Adrenal gland (tissue), 12 donors: Measurements from ENCODE around the gene TTC9C. TPM values are rescaled to one million over a fixed set of nuclear protein-coding genes. Genes with fewer than 3 reads are reported as not detected.

Experiments
- DNase-seq, 7 donors: peaks; one replicate each; pipeline ENCODE4 v3.0.0-alpha.2; 2019 to 2020
- H3K27ac ChIP-seq, 5 donors: fragments of 200-600 bp; sonication (generic) in 4 of 5; 1 replicate in 3 of 5; 2 replicates in 2 of 5; pipeline versions ENCODE4 v1.5.1 to v1.8.0; 2016 to 2020; ENCODE audit warnings: mild to moderate bottlenecking in 1 of 5
- H3K27me3 ChIP-seq: fragments of 200-600 bp; 2 replicates; pipeline ENCODE4 v1.8.0; 2021
- H3K36me3 ChIP-seq, 2 donors: fragments of 200-600 bp; replicated peaks in 1 of 2; 1 replicate in 1 of 2; 2 replicates in 1 of 2; pipeline versions ENCODE4 v1.5.1 to v1.8.0; 2018 to 2022
- H3K4me1 ChIP-seq, 2 donors: fragments of 200-600 bp; replicated peaks in 1 of 2; 1 replicate in 1 of 2; 2 replicates in 1 of 2; pipeline versions ENCODE4 v1.5.1 to v1.8.0; 2018 to 2021
- H3K4me3 ChIP-seq, 4 donors: fragments of 200-600 bp; sonication (generic) in 3 of 4; one replicate each; pipeline ENCODE4 v1.5.1; 2016 to 2018
- H3K9me3 ChIP-seq, 3 donors: fragments of 200-600 bp; sonication (generic) in 1 of 3; replicated peaks in 1 of 3; 1 replicate in 2 of 3; 2 replicates in 1 of 3; pipeline versions ENCODE4 v1.5.1 to v1.8.0; 2016 to 2021
- CTCF ChIP-seq, 6 experiments: fragments of 450-650 bp in 4 of 6; fragments of 200-600 bp in 2 of 6; sonication (generic) in 1 of 6; IDR thresholded peaks; 1 replicate in 5 of 6; 2 replicates in 1 of 6; pipeline versions ENCODE4 v1.5.1 to v1.8.0; 2016 to 2021; ENCODE audit warnings: antibody characterized with exemption in 6 of 6, mild to moderate bottlenecking in 2 of 6, moderate library complexity in 1 of 6
- POLR2A ChIP-seq, 2 donors: fragments of 450-650 bp; IDR thresholded peaks; one replicate each; pipeline ENCODE4 v1.6.1; 2017; ENCODE audit warnings: antibody characterized with exemption in 2 of 2, mild to moderate bottlenecking in 2 of 2, moderate library complexity in 1 of 2
- WGBS, 4 donors: extraction: QIAGEN DNeasy Blood & Tissue Kit in 2 of 4; methylation state at CpG; one replicate each; pipeline versions ENCODE4 v1.1.5 to v1.1.7; 2013 to 2017; 5-methylcytosine and 5-hydroxymethylcytosine counted together
- intact Hi-C, 2 donors: fragments of 100-400 bp; cut with DNase I; formaldehyde crosslinking; loops; one replicate each; pipeline versions ENCODE4 v1.14.1 to v1.15.0; 2022 to 2023
- polyA plus RNA-seq, 3 donors: library from polyadenylated mRNA; stranded (reverse); fragments of 200-250 nt in 2 of 3; fragments of 350-450 nt in 1 of 3; fragmentation: Illumina TruSeq in 1 of 3; extraction: RNeasy Lipid Tissue Mini Kit (QIAGEN cat#74804) in 1 of 3; gene quantifications; one replicate each; pipeline ENCODE4 v1.2.3, GENCODE V29; 2013 to 2014
- total RNA-seq, 9 donors: library from RNA; depleted of rRNA in 4 of 9; stranded (reverse); fragments of >200 nt in 4 of 9; fragments of 120-200 nt in 1 of 9; fragmentation: NEBNext Ultra II Directional in 1 of 9; extraction: Animal tissue kit (Norgen Biotek cat#: 25700) in 1 of 9; gene quantifications; one replicate each; pipeline versions ENCODE4 v1.1.0 to v1.2.4, GENCODE V29; 2013 to 2023
- donor health status: healthy with polysubstance abuse.
- donor health status: Bipolar disorder and iron deficiency.
- donor health status: DM: yes; HTN: yes; CAD: no.
- donor health status: DM: no; HTN: no; CAD: no.
- donor health status: DM: no; HTN: no; CAD: no.
- donor health status: DM: yes; HTN: yes; CAD: no.

TTC9C gene
- total and polyA plus RNA-seq, 12 donors, result 10.7 to 93.9 (median 28.1) TPM

- Histone ChIP-seq H3K4me3 (peak overlapping the region in 2 of 4 donors; percentile 39 to 69), H3K27me3 (no peaks in the 10 kb centered on the region), H3K27ac (peak overlapping the region in 4 of 5 donors; percentile 74 to 92 (median 79)), H3K36me3 (peaks cover 0 to 20% of the 10 kb centered on the region in 2 donors), H3K4me1 (peaks cover 22 to 32% of the 10 kb centered on the region in 2 donors), H3K9me3 (no peaks in the 10 kb centered on the region)
- peak in 1 of 6 experiments; percentile 3 for TF ChIP-seq CTCF (IDR thresholded peaks at IDR 0.05)
- no peak for TF ChIP-seq POLR2A (IDR thresholded peaks at IDR 0.05)
- intact Hi-C loops, result no loop called here
- peak in 5 of 7 donors; percentile 35 to 61 (median 42) for DNase-seq
- 45 to 52% (median 48%) methylated on average over 7 of the region's 7 CpGs for WGBS, 4 donors
These were observed 22.9 kb upstream of the TTC9C start for GRCh38 chr11:62705413-62705812.

- WGBS, 4 donors, result 1 to 15% (median 3%) methylated on average over 19 to 73 of the region's 73 CpGs
- H3K9me3 ChIP-seq, result no peaks in the 10 kb centered on the region
- peak overlapping the region; percentile 25 to 69 (median 42) for H3K4me3 ChIP-seq
- H3K4me1 ChIP-seq, result peaks cover 22 to 32% of the 10 kb centered on the region in 2 donors
- DNase-seq, result peak; percentile 95 to 98 (median 96)
- H3K36me3 ChIP-seq, result peaks cover 0 to 20% of the 10 kb centered on the region in 2 donors
- TF ChIP-seq POLR2A (IDR thresholded peaks at IDR 0.05) (peak; percentile 66 to 75), CTCF (IDR thresholded peaks at IDR 0.05) (no peak)
- H3K27me3 ChIP-seq, result no peaks in the 10 kb centered on the region
- intact Hi-C loops, result no loop called here
- peak overlapping the region; percentile 74 to 92 (median 82) for H3K27ac ChIP-seq
These were observed 22.1 kb upstream of the TTC9C start for GRCh38 chr11:62705880-62706849.

GRCh38 chr11:62706850-62707247 lies 21.4 kb upstream of the TTC9C start:
- Histone ChIP-seq H3K27ac (peak overlapping the region; percentile 61 to 92 (median 82)), H3K4me3 (peak overlapping the region in 2 of 4 donors; percentile 39 to 69), H3K4me1 (peaks cover 22 to 32% of the 10 kb centered on the region in 2 donors), H3K27me3 (no peaks in the 10 kb centered on the region), H3K36me3 (peaks cover 0 to 20% of the 10 kb centered on the region in 2 donors), H3K9me3 (no peaks in the 10 kb centered on the region)
- intact Hi-C loops, result no loop called here
- WGBS, 4 donors, result 51 to 57% (median 54%) methylated on average over 8 of the region's 8 CpGs
- TF ChIP-seq CTCF (IDR thresholded peaks at IDR 0.05) (no peak), POLR2A (IDR thresholded peaks at IDR 0.05) (no peak)
- DNase-seq, result peak in 2 of 7 donors; percentile 16 to 65

GRCh38 chr11:62707277-62707861 lies 20.9 kb upstream of the TTC9C start, which contains the start of the genes BSCL2 and GNG3:
TSS of gene BSCL2 (minus strand) at chr11:62707424. CDS start at chr11:62707195, 229 bp downstream.
TSS of gene GNG3 (plus strand) at chr11:62707676. CDS start at chr11:62708296, 620 bp downstream.
- no peaks in the 10 kb centered on the region for H3K27me3 ChIP-seq
- intact Hi-C loops, result no loop called here
- H3K9me3 ChIP-seq, result no peaks in the 10 kb centered on the region
- DNase-seq, result peak in 5 of 7 donors; percentile 36 to 94 (median 60)
- 58 to 78% (median 68%) methylated on average over 9 to 10 of the region's 10 CpGs for WGBS, 4 donors
- peaks cover 0 to 22% of the 10 kb centered on the region in 2 donors for H3K36me3 ChIP-seq
- peak within 1 kb of the TSS; percentile 61 to 96 (median 82) for H3K27ac ChIP-seq
- peak within 1 kb of the TSS in 2 of 4 donors; percentile 39 to 69 for H3K4me3 ChIP-seq
- TF ChIP-seq CTCF (IDR thresholded peaks at IDR 0.05) (no peak), POLR2A (IDR thresholded peaks at IDR 0.05) (peak in 1 of 2 donors; percentile 53)
- peaks cover 22 to 32% of the 10 kb centered on the region in 2 donors for H3K4me1 ChIP-seq
